GM20000 (cell line): ENCODE results near the gene SLC2A4.

ENCODE experiments used
- DNase-seq: peaks from one replicate; pipeline ENCODE4 v3.0.0; 2012; ENCODE audit warnings: low spot score
- TF ChIP-seq, protein P1 (sequence below): IDR thresholded peaks from 2 replicates; pipeline ENCODE4 v1.5.1; 2012; ENCODE audit warnings: mild to moderate bottlenecking, control low read depth; ENCODE audit errors: extremely low read depth, missing control alignments

Gene SLC2A4

DNA sequence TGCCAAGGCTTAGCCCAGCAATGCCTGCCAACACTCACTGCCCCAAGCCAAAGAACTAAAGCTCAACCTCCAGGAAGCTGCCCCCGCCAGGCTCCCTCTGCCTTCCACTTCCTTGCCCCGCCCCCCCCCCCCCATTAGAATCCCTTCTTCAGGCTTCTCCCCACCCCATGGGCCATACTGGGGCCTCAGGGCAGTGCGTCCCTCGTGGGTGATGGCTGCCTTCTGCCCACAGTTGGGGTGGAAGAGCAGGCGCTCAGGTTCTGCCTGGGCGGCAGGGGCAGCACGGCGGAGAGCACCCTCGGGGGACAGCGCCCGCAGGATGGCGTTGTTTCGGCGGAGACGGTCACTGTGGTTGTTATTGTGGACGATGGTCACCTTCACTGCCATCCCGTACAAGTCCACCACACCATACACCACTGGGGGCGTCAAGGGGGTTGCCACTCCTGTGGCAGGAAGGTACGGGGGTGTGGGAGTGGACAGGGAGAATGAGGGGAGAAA, 43.6 kb downstream of the SLC2A4 start:
- TF ChIP-seq, protein P1, sequence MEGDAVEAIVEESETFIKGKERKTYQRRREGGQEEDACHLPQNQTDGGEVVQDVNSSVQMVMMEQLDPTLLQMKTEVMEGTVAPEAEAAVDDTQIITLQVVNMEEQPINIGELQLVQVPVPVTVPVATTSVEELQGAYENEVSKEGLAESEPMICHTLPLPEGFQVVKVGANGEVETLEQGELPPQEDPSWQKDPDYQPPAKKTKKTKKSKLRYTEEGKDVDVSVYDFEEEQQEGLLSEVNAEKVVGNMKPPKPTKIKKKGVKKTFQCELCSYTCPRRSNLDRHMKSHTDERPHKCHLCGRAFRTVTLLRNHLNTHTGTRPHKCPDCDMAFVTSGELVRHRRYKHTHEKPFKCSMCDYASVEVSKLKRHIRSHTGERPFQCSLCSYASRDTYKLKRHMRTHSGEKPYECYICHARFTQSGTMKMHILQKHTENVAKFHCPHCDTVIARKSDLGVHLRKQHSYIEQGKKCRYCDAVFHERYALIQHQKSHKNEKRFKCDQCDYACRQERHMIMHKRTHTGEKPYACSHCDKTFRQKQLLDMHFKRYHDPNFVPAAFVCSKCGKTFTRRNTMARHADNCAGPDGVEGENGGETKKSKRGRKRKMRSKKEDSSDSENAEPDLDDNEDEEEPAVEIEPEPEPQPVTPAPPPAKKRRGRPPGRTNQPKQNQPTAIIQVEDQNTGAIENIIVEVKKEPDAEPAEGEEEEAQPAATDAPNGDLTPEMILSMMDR = no peak
- DNase-seq = no peak

DNA sequence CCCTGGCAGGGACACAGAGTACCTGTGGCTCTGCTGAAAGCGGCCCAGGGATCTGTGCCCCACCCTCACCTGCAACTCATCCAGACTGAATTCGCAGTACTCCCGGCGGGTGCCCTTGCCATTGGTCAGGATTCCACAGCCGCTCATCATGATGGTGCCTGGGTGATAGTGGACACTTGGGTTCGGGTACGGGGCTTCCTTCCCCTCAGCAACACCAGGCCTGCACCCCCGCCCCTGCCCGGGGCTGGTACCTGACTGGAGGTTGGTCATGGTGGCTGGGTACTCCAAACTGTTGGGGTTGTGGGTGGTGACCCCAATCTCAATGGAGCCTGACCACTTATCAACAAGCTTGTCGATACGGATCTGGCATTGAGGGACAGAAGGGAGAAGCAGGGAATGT, 44.7 kb downstream of the SLC2A4 start:
- TF ChIP-seq, protein P1 = no peak
- DNase-seq = no peak

DNA sequence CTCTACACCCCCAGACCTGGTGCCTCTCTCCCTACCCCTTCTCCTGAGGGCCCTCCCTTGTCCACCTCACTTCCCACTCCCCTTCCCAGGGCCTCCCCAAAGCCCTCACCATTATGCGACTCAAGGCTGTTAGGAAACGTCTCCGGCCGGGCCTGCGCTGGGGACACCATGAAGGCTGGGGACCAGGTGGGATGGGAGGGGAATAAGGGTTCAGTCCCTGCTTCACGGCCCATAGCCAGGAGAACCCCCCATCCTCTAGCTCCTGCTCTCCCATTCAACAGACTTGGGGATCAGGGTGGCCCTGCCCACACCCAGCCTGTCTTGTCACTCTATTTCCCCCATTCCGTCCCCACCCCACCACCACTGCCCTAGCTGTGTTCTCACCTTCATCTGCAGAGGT, 45.5 kb downstream of the SLC2A4 start:
- TF ChIP-seq, protein P1 = no peak

DNA sequence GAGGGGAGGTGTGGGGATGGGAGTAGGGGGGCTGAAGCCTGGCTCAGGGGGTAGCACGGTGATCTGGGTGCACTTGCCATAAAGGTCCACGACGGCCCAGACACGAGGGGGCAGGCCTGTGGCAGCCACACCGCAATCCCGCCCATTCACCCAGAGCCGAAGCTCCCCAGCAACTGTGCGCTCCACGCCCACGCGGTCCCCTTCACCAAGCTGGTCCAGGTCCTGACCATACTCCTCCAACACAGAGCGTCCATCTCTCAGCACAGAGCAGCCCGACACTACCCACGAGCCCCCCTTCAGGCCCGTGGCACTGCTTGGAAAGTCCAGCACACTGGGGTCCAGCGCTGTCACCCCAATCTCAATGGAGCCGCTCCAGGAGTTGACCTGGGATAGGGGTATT, 46.0 kb downstream of the SLC2A4 start:
- TF ChIP-seq, protein P1 = no peak
- no peak for DNase-seq

More for the DNA sequence above, 45.5 kb downstream of the SLC2A4 start:
- no peak for DNase-seq

DNA sequence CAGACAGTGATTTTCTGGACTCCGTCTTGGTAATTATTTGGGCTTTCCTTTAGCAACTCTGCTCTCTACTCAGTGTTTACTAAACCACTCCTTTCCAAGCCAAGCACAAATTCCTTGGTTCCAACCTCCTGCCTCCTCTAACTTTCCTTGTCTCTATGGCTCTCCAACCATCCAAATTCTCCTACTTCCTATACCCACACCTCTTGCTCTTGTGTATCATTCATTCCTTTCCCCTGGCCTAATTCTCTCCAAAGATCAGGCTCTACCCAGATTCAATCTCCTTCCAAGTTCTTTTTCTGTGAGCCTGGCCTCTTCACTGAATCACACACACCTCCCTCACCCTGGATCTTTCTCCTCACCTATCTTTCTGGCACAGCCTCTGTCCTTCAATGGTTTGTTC, 46.5 kb downstream of the SLC2A4 start:
- DNase-seq = no peak
- TF ChIP-seq, protein P1 = no peak

DNA sequence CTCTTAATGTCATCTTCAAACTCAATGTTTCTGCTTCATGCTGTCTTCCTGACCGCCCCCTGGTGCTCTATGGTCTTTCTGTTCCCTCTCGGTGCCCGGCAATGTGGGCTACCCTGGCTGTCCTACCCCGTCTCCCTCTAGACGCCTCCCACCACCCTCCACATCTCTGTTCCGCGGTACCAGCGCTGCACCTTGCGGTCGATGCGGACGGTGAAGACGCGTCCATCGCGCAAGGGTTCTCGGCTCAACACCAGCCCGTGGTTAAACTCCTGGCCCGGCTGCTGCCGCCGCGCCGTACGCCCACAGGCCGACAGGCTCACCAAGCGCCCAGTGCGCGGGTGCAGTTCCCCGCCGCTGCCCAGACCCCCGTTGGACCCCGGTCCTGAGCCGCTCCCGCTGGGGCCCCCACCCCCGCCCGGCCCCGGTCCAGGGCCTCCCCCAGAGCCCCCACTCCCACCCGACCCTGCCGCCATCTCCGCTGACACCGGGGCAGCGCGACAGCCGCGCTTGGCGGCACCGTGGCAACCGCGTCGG, 47.4 kb downstream of the SLC2A4 start, which contains the start of gene NEURL4:
Gene NEURL4, minus strand, starts transcription at position 496 of the 534 bp plus-strand sequence. Its CDS starts 23 bp downstream, at position 473.
- TF ChIP-seq, protein P1 = no peak
- peak; percentile 63 for DNase-seq

DNA sequence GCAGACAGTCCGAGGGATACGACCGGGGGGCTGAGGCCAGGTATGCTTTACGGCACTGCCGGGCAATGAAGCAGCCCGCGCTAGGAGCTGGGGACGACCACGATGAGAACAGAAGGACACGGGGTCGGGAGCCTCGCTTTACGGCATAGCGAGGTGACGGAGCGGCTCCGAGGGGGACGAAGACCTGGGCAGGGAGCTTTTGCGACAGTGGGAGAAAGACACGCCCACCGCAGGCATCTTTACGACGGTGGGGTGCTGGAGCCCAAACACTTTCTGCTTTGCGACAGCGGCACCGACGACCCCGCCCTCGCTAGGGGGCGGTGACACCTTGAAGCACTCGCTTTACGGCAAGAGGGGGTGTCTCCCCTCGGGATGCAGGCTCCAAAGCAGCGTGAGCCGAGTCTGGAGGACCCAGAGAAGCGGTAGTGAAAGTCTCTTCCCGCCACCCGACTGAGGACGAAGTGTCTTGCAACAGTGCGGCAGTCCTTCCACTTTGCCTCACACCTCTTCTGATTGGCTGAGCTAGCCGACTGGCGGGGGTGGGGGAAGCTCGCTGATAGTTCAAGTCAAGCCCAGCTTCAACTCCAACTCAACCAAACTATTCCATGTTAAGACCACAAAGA, 48.0 kb downstream of the SLC2A4 start:
- DNase-seq = peak; percentile 97
- TF ChIP-seq, protein P1 = no peak
